Measurements from ENCODE around the gene ARFGAP2.

The ARFGAP2 gene

DNA sequence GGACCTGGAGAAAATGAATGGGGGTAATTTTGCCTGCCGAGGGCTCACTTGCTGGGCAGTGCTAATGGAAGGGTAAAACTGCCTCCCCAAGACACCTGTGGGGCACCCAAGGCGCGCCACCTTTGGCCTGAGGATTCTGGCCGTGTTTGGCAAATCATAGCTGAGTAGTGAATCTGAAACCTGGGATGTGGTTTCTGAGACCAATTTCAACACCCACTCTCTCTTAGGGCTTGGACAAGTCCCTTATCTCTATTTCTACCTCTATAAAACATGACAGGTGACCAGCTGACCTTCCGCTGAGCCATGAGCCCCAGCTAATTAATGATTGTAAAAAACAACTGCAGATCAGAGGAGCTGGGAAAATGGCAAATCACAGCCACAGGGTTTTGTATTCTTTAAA, 11.0 kb upstream of the ARFGAP2 start:
- no peak for DNase-seq

DNA sequence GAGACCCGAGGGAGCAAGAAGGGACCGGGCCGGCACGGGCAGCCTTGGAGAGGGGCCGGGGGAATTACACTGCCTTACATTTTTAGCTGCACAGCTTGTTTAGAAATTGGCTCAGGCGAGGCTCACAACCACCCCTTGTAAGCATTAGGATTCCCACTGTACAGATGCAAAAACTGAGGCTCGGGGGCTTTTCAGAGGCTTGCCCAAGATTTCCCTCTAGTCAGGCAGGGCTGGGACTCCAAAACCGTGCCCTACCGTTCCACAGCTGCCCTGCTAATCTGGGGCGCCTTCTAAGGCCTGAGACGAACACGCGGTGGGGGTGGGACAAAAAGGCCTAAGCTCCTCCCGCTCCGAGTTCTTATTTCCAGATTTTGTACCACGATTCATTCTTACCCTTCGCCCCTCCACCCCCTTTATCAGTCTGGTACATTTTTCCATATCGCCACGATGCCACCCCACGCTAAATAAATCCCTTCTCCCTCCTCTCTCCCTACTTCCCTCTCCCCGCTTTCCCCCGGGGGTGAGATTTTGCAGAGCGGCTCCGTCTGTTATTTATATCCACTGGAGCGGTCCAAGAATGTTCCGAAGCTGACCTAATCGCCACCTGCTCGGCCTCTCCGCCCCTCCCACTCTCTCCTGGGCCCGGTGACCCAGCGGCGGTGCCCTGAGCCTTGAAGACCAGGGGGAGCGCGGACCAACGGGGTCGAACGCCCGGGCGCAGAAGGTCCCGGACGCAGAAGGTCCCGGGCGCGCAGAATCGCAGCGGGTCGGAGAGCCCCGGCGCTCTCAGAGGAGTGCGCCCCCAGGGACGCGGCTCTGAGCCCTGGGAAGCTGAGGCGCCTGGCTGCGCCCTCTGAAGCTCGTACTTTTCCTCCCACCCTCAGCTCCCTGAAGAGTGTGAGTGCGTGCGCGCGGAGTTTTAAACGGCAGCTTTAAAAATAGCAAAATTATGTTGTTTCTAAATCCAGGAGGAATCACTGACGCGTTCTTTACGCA, 10.3 kb upstream of the ARFGAP2 start:
- peak in 29 of 56 donors; percentile 16 to 79 (median 37) for DNase-seq

GRCh38 chr11:47186076-47186699, 9.5 kb upstream of the ARFGAP2 start, which contains the start of gene PACSIN3:
Gene PACSIN3 (minus strand): TSS chr11:47186434. CDS start chr11:47182727, 3,707 bp downstream.
- peak in 14 of 56 donors; percentile 10 to 60 (median 36) for DNase-seq

GRCh38 chr11:47185305-47186075, 8.8 kb upstream of the ARFGAP2 start:
- peak in 32 of 56 donors; percentile 12 to 68 (median 48) for DNase-seq

DNA sequence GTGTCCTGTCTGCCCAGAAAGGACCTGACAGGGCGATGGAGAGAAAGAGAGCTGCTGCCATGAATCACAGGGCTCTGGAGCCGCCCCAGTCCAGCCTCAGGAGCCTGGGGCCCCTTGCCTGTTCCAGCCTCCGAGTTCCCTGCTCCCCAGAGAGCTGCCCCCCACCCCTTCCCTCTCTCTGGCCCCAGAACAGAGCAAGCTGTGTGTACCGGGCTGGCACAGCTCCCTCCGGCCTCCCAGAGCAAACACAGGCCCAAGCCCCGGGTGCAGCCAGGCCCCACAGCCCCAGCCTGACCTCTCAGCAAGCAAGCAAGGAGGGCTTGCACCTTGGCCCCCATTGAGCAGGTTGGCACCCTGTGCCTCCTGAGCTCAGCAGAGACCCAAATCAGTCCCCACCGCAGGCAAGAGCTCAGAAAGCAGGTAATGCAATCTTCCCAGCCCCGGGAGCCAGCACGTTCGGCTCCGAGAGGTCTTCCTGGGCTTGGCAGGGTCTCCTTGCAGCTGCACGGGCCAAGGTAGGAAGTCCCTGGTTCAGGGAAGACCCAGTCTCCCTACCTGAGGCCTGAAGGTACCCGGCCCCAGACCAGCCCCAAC, 8.1 kb upstream of the ARFGAP2 start:
- peak in 55 of 56 donors; percentile 35 to 93 (median 79) for DNase-seq

GRCh38 chr11:47183969-47184368, 7.3 kb upstream of the ARFGAP2 start:
- no peak for DNase-seq

DNA sequence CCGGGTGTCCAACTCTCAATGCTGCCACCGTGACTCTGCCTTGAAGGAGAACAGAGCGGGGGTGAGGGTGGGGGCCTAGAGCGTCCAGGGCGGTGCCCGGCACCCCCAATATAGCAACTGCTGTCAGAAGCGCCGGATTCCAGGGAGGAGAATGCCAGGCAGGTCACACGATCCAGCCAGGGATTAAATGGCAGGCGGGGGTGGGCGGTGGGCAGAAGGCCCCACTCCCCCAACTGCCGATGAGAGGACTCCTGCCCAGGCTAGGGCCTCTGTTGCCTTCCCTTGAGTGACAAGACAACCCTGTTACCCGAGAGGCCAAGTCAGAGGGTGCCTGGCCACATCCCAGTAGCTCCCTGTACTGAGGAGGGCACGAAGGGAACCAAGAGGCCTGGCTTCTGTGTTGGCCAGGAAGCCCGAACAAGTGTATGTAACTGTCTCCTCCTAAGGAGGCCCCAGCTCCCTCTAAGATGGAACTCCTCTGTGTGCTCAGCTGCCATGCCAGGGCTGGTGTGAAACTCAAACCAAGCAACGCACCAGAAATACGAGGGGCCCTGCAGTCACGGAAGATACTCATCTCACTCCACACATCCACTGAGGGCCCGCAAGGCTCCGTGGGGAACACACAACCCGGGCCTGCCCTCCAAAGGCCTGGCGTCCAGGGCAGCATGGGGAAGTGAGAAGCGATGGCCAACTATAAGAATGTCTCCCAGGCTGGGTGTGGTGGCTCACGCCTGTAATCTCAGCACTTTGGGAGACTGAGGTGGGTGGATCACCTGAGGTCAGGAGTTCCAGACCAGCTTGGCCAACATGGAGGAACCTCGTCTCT, 6.6 kb upstream of the ARFGAP2 start:
- DNase-seq, result no peak

- no peak for DNase-seq
These were observed 5.7 kb upstream of the ARFGAP2 start for GRCh38 chr11:47182380-47182779.

- no peak for DNase-seq
These were observed 4.6 kb upstream of the ARFGAP2 start for GRCh38 chr11:47181271-47181670.

GRCh38 chr11:47180006-47180787, 3.5 kb upstream of the ARFGAP2 start:
- no peak for DNase-seq

- DNase-seq, result peak in 10 of 56 donors; percentile 16 to 40 (median 22)
These were observed 2.9 kb upstream of the ARFGAP2 start for GRCh38 chr11:47179655-47179991.

GRCh38 chr11:47178737-47179654, 2.3 kb upstream of the ARFGAP2 start:
- DNase-seq, result peak in 2 of 56 donors; percentile 11 to 20

- no peak for DNase-seq
These were observed 1.6 kb upstream of the ARFGAP2 start for GRCh38 chr11:47178316-47178715.

DNA sequence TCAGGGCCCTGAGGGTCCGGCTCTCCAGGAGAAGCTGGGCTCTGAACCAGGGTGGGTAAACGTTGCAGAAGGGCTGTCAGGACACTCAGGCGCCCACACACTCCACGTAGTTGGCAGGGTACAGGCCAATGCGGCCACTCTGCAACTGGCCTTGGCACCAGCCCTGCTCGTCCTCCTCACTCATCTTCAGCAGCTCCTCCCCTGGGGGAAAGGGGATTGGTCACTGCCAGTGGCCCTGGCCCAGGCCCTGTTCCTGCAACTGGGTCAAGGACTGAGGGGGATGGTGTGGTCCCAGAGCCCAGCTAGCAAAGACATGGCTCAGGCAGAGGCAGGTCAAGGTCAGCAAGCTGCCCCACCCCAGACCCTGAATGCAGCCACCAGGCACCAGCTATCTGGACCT, 1.2 kb upstream of the ARFGAP2 start:
- DNase-seq, result peak in 1 of 56 donors; percentile 50

- DNase-seq, result peak in 50 of 56 donors; percentile 43 to 94 (median 80)
These were observed 658 bp upstream of the ARFGAP2 start for GRCh38 chr11:47177229-47177845.

DNA sequence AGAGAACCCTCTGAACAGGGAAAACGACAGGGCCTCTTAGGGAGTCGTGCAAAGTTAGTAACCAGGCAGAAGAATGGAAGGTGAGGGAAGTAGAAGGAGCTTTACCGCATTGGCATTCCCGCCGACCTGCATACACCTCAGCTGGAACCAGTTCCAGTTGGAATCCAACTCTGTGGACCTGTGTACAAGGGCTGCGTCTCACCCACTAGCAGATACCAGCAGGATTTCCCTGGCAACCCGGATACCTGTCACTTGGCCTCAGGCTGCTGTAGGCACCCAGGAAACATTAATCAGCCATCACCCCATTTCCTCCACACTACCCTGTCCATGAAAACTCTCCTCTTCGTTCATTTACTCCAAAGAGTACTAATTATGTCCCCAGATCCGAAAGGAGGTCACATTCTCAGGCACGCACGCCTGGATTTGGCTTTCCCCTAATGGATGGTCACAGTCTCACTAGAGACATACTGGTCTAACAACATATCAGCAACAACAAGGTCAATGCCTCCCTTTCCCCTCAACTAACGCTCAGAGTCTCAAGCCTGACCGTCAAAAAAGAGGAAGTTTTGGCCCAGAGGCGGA, 842 bp downstream of the ARFGAP2 start:
- no peak for DNase-seq

DNA sequence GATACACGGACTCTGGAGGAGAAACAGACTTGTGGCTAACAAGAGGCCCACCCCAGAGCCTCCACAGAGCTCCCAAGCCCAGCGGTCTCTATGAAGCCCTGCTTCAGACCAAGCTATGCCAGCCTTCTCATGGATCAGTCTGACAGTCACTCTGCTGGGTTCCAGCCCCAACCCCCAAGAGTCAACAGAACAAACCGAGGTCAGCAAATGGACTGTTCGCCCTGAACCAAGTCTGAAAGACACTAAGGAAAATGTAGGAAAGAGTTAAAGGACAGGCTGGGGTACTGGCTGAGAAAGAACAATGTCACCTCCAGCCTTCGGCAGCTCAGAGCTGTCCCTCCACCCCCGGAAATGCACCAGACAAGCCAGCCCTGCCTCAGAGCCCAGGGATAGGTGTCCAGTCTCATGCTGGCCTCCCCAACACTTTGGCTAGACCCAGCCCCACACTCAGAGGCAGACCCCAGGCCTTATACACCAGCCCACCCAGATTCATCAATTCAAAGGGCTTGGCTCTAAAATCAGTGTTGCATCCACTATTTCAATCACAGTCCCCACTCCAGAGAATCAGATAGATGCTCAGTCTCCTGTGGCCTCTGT, 3.8 kb downstream of the ARFGAP2 start:
- DNase-seq, result no peak

Measured in nucleus accumbens (tissue), 56 donors.